K562 (cell line): Measurements from ENCODE around the gene UVRAG. TPM values are rescaled to one million over a fixed set of nuclear protein-coding genes. Genes with fewer than 3 reads are reported as not detected.
A peak's percentile ranks its signal among the peaks of the same experiment; 100 is the strongest.

Experiments used
- BCOR ChIP-seq: fragments of 450-650 bp; IDR thresholded peaks from 2 replicates; pipeline ENCODE4 v1.6.1; 2016
- BRF1 ChIP-seq: IDR thresholded peaks from 3 replicates; pipeline ENCODE4 v1.6.1; 2011; ENCODE audit warnings: borderline replicate concordance, mild to moderate bottlenecking; ENCODE audit not compliant: insufficient read length; ENCODE audit errors: extremely low read depth
- ESRRA ChIP-seq: fragments of 450-650 bp; IDR thresholded peaks from 2 replicates; pipeline ENCODE4 v1.6.1; 2014; ENCODE audit warnings: low read depth, mild to moderate bottlenecking, moderate library complexity, borderline replicate concordance
- ESRRB ChIP-seq: fragments of 250-450 bp; sonication (Bioruptor Pico); IDR thresholded peaks from 2 replicates; pipeline ENCODE4 v1.5.0; 2020; ENCODE audit warnings: mild to moderate bottlenecking, moderate library complexity, borderline replicate concordance
- FOXK2 ChIP-seq, 2 experiments: fragments of 450-650 bp; IDR thresholded peaks in 1 of 2; conservative IDR thresholded peaks in 1 of 2; 2 replicates each; pipeline ENCODE4 v1.6.1; 2016; ENCODE audit warnings: low read depth in 2 of 2, mild to moderate bottlenecking in 1 of 2
- GABPA ChIP-seq: fragments of 200-800 bp; sonication (Bioruptor generic); conservative IDR thresholded peaks from 2 replicates; pipeline ENCODE4 v1.6.1; 2016; ENCODE audit warnings: low read depth, missing genetic modification characterization, missing compliant biosample characterization
- MAFG ChIP-seq: fragments of 450-650 bp; conservative IDR thresholded peaks from 2 replicates; pipeline ENCODE4 v1.6.1; 2016; ENCODE audit warnings: missing genetic modification characterization, missing compliant biosample characterization
- MAFK ChIP-seq: IDR thresholded peaks from 2 replicates; pipeline ENCODE4 v1.6.1; 2011; ENCODE audit warnings: low read length, improper control_type of control experiment
- MYC ChIP-seq, 2 experiments: fragments of 250-450 bp in 1 of 2; sonication (Bioruptor Pico) in 1 of 2; IDR thresholded peaks; 2 replicates each; pipeline versions ENCODE4 v1.5.1 to v1.6.1; 2012 to 2021; ENCODE audit warnings: low read depth in 2 of 2, borderline replicate concordance in 1 of 2, improper control_type of control experiment in 1 of 2, low read length in 1 of 2, mild to moderate bottlenecking in 1 of 2, moderate library complexity in 1 of 2
- NFE2 ChIP-seq: IDR thresholded peaks from 2 replicates; pipeline ENCODE4 v1.6.1; 2014; ENCODE audit warnings: antibody characterized with exemption, low read depth
- NR2C2 ChIP-seq, 2 experiments: fragments of 200-800 bp in 1 of 2; sonication (Bioruptor generic) in 1 of 2; sonication (generic) in 1 of 2; formaldehyde crosslinking in 1 of 2; IDR thresholded peaks; 2 replicates each; pipeline versions ENCODE4 v1.6.1 to v1.8.0; 2016 to 2022; ENCODE audit warnings: mild to moderate bottlenecking in 1 of 2, missing compliant biosample characterization in 1 of 2, missing genetic modification characterization in 1 of 2, missing genetic modification reagents in 1 of 2
- PTRF ChIP-seq: fragments of 450-650 bp; IDR thresholded peaks from 2 replicates; pipeline ENCODE4 v1.6.1; 2016; ENCODE audit warnings: mild to moderate bottlenecking, missing genetic modification characterization, missing compliant biosample characterization
- RBM25 ChIP-seq: fragments of 200-400 bp; formaldehyde crosslinking; IDR thresholded peaks from 2 replicates; pipeline ENCODE4 v1.6.1; 2018; ENCODE audit warnings: low read length, low read depth, moderate library complexity; ENCODE audit not compliant: severe bottlenecking
- RCOR1 ChIP-seq, 2 experiments: IDR thresholded peaks; 2 replicates each; pipeline ENCODE4 v1.6.1; 2012; ENCODE audit warnings: low read depth in 2 of 2, low read length in 2 of 2, borderline replicate concordance in 1 of 2, improper control_type of control experiment in 1 of 2
- SIX5 ChIP-seq, 2 experiments: IDR thresholded peaks; 2 replicates each; pipeline ENCODE4 v1.6.1; 2011; ENCODE audit warnings: low read length in 2 of 2, borderline replicate concordance in 1 of 2, low read depth in 1 of 2, mild to moderate bottlenecking in 1 of 2, moderate library complexity in 1 of 2; ENCODE audit not compliant: insufficient read depth in 1 of 2
- ZNF174 ChIP-seq: fragments of 250-450 bp; sonication (Bioruptor Pico); IDR thresholded peaks from 2 replicates; pipeline ENCODE4 v1.4.0; 2020; ENCODE audit warnings: mild to moderate bottlenecking
- ZNF239 ChIP-seq: fragments of 250-450 bp; sonication (Bioruptor Pico); IDR thresholded peaks from 2 replicates; pipeline ENCODE4 v1.4.0; 2020; ENCODE audit warnings: mild to moderate bottlenecking
- polyA plus RNA-seq, 8 experiments: library from polyadenylated mRNA; depleted of rRNA in 4 of 8; stranded (reverse) in 5 of 8; unstranded in 3 of 8; fragments of >200 nt; fragmentation: Nextera tagmentation in 2 of 8; fragmentation: Illumina TruSeq in 1 of 8; extraction: Ambion mirVana in 2 of 8; extraction: Trizol in 1 of 8; gene quantifications; 2 replicates each; pipeline versions ENCODE4 v1.2.1 to v1.2.3, GENCODE V29; 2011 to 2014; ENCODE audit warnings: inconsistent platforms in 1 of 8, missing spikeins in 1 of 8
- total RNA-seq, 7 experiments: library from RNA; depleted of rRNA in 6 of 7; stranded (reverse); fragments of >200 nt in 6 of 7; fragmentation: Illumina TruSeq in 2 of 7; extraction: Trizol in 2 of 7; gene quantifications; 2 replicates each; pipeline versions ENCODE4 v1.2.1 to v1.2.3, GENCODE V29; 2011 to 2021; ENCODE audit warnings: low replicate concordance in 1 of 7
- TF ChIP-seq, protein P1 (sequence below), 3 experiments: IDR thresholded peaks in 2 of 3; conservative IDR thresholded peaks in 1 of 3; 2 replicates each; pipeline ENCODE4 v1.5.1; 2011 to 2012; ENCODE audit warnings: low read length in 3 of 3, mild to moderate bottlenecking in 3 of 3, control low read depth in 2 of 3, improper control_type of control experiment in 1 of 3, inconsistent platforms in 1 of 3, low read depth in 1 of 3, mixed read lengths in 1 of 3, moderate library complexity in 1 of 3; ENCODE audit not compliant: insufficient read depth in 2 of 3
- TF ChIP-seq, protein P2 (sequence below), 2 experiments: fragments of 200-800 bp in 1 of 2; sonication (Bioruptor generic) in 1 of 2; sonication (generic) in 1 of 2; formaldehyde crosslinking in 1 of 2; IDR thresholded peaks in 1 of 2; conservative IDR thresholded peaks in 1 of 2; 2 replicates each; pipeline versions ENCODE4 v1.5.0 to v1.6.1; 2016 to 2020; ENCODE audit warnings: missing compliant biosample characterization in 1 of 2, missing genetic modification characterization in 1 of 2, missing genetic modification reagents in 1 of 2
- TF ChIP-seq, protein P3 (sequence below): fragments of 450-650 bp; IDR thresholded peaks from 2 replicates; pipeline ENCODE4 v1.6.1; 2016

UVRAG gene
- total and polyA plus RNA-seq, 9 of the 15 experiments (the other 6 are each of a cell fraction or from before 2014, with no cell fraction given), result 3.1 to 17.8 (median 12.4) TPM

DNA sequence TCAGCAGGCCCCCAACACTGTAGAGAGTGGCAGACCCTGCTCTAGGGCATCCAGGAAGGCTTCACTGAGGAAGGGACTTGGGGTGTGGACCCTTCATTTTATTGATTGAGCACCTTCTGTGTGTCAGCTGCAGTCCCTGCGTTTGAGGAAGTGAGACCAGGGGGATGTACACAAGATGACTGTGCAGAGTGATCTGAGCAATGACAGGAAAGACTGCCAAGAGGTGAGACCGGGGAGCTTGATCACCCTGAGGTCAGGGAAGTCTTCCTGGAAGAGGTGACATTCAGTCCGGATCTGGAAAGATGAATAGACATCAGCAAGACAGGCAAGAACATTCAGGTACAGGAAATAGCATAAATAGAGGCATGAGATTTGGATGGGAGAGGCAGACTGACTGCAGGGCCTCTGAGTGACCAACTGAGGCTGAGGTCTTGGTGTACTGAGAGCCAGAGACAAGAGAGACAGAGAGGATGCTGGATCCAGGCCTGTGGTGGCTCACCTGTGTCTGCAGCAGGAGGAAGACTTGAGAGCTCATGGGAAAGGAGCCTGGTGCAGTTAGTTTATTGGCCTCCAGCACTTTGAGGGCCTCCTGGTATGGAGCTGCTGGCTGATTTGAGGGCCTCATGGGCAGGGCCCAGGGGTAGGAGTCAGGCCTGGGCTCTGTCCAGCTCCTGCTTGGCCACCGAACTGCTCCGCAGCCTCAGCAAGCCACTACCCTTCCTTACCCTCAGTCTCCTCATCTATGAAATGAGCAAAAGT is 41.2 kb upstream of the UVRAG start (continued):
- TF ChIP-seq, protein P1, sequence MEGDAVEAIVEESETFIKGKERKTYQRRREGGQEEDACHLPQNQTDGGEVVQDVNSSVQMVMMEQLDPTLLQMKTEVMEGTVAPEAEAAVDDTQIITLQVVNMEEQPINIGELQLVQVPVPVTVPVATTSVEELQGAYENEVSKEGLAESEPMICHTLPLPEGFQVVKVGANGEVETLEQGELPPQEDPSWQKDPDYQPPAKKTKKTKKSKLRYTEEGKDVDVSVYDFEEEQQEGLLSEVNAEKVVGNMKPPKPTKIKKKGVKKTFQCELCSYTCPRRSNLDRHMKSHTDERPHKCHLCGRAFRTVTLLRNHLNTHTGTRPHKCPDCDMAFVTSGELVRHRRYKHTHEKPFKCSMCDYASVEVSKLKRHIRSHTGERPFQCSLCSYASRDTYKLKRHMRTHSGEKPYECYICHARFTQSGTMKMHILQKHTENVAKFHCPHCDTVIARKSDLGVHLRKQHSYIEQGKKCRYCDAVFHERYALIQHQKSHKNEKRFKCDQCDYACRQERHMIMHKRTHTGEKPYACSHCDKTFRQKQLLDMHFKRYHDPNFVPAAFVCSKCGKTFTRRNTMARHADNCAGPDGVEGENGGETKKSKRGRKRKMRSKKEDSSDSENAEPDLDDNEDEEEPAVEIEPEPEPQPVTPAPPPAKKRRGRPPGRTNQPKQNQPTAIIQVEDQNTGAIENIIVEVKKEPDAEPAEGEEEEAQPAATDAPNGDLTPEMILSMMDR (IDR thresholded peaks at IDR 0.05 in 2 of 3, conservative IDR thresholded peaks at IDR 0.05 in 1 of 3; ENCODE audit: insufficient read depth in 2 of 3, low read depth in 1 of 3, low read length in 3 of 3), result no peak
- TF ChIP-seq FOXK2 (conservative IDR thresholded peaks at IDR 0.05 in 1 of 2, IDR thresholded peaks at IDR 0.05 in 1 of 2; ENCODE audit: low read depth in 2 of 2) (peak; percentile 81 to 85), BCOR (peak; percentile 86), PTRF (tag) (no peak), MAFG (tag) (peak; percentile 28), ESRRB (CRISPR knock-in tag) (no peak), NR2C2 (CRISPR knock-in tag; IDR thresholded peaks at IDR 0.05) (no peak), NR2C2 (tag; IDR thresholded peaks at IDR 0.05) (no peak), ESRRA (peak; percentile 49; the same call in 1 of the 2 replicates), RBM25 (peak; percentile 56), MYC (IDR thresholded peaks at IDR 0.05; ENCODE audit: low read depth, low read length) (no peak), MYC (CRISPR knock-in tag; IDR thresholded peaks at IDR 0.05; ENCODE audit: borderline replicate concordance, low read depth) (no peak), BRF1 (no peak), MAFK (peak; percentile 38), SIX5 (IDR thresholded peaks at IDR 0.05; ENCODE audit: borderline replicate concordance in 1 of 2, insufficient read depth in 1 of 2, low read depth in 1 of 2, low read length in 2 of 2) (no peak), ZNF239 (no peak), ZNF174 (CRISPR knock-in tag) (no peak), GABPA (no peak), NFE2 (peak; percentile 86), RCOR1 (IDR thresholded peaks at IDR 0.05; ENCODE audit: borderline replicate concordance in 1 of 2, low read depth in 2 of 2, low read length in 2 of 2) (peak in 1 of 2 experiments; percentile 62; a peak in 1 of 4 replicates)
- TF ChIP-seq, protein P2, sequence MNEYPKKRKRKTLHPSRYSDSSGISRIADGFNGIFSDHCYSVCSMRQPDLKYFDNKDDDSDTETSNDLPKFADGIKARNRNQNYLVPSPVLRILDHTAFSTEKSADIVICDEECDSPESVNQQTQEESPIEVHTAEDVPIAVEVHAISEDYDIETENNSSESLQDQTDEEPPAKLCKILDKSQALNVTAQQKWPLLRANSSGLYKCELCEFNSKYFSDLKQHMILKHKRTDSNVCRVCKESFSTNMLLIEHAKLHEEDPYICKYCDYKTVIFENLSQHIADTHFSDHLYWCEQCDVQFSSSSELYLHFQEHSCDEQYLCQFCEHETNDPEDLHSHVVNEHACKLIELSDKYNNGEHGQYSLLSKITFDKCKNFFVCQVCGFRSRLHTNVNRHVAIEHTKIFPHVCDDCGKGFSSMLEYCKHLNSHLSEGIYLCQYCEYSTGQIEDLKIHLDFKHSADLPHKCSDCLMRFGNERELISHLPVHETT (CRISPR knock-in tag; conservative IDR thresholded peaks at IDR 0.05 in 1 of 2, IDR thresholded peaks at IDR 0.05 in 1 of 2), result no peak
- TF ChIP-seq, protein P3, sequence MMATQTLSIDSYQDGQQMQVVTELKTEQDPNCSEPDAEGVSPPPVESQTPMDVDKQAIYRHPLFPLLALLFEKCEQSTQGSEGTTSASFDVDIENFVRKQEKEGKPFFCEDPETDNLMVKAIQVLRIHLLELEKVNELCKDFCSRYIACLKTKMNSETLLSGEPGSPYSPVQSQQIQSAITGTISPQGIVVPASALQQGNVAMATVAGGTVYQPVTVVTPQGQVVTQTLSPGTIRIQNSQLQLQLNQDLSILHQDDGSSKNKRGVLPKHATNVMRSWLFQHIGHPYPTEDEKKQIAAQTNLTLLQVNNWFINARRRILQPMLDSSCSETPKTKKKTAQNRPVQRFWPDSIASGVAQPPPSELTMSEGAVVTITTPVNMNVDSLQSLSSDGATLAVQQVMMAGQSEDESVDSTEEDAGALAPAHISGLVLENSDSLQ, result peak; percentile 63
